K562 (cell line): ENCODE measurements around the gene LCNL1. TPM values are rescaled to one million over a fixed set of nuclear protein-coding genes. Genes with fewer than 3 reads are reported as not detected.

Experiments
- ATAC-seq: fragments of 200-7000 bp; cut with Tn5 transposase; 3 replicates; pipeline ENCODE4 v1.9.1; 2020; ENCODE audit warnings: moderate library complexity
- BruUV-seq: library from RNA; stranded (reverse); fragments of 400-500 nt; replicated peaks from 2 replicates; lab custom pipeline; 2021; lab: Mats Ljungman, UMichigan
- CTCF ChIA-PET: fragments of 300-600 bp; formaldehyde crosslinking; extraction: SDS; loops from one replicate; lab custom pipeline; 2021; ENCODE audit warnings: low intra/inter-chr PET ratio; lab: Yijun Ruan, JAX
- POLR2A ChIA-PET: fragments of 300-600, 350-650 bp; sonication (Branson Sonifier 250); formaldehyde crosslinking; extraction: SDS; loops from one replicate; lab custom pipeline; 2021; ENCODE audit warnings: antibody characterized with exemption, inconsistent platforms; lab: Yijun Ruan, JAX
- DNase-seq, 4 experiments: peaks; one replicate each; pipeline versions ENCODE4 v3.0.0 to v3.0.0-alpha.2; 2011 to 2018; ENCODE audit warnings: low spot score in 3 of 4, mixed read lengths in 3 of 4; ENCODE audit errors: extremely low read depth in 1 of 4
- FAIRE-seq: peaks from 2 replicates; lab custom pipeline; 2011; peaks lifted over from hg19 to GRCh38; lab: Jason Lieb, UNC
- H2AFZ ChIP-seq: 2 replicates; pipeline ENCODE4 v1.6.0; 2011; ENCODE audit warnings: low read depth, low read length, control low read depth, inconsistent platforms
- H3K27ac ChIP-seq: fragments of 200-600 bp; 3 replicates; pipeline ENCODE4 v1.8.0; 2011; ENCODE audit warnings: low read depth, mild to moderate bottlenecking, control low read depth, inconsistent platforms, low read length, moderate library complexity, mixed read lengths; ENCODE audit errors: extremely low read depth
- H3K27me3 ChIP-seq, 2 experiments: fragments of 300-600 bp in 1 of 2; 2 replicates in 1 of 2; 3 replicates in 1 of 2; pipeline versions ENCODE4 v1.6.0 to v1.8.0; 2011; ENCODE audit warnings: inconsistent platforms in 2 of 2, low read length in 2 of 2, mild to moderate bottlenecking in 1 of 2, mixed read lengths in 1 of 2, moderate library complexity in 1 of 2; ENCODE audit not compliant: control insufficient read depth in 2 of 2, insufficient read depth in 2 of 2
- H3K36me3 ChIP-seq: fragments of 300-600 bp; 3 replicates; pipeline ENCODE4 v1.8.0; 2011; ENCODE audit warnings: mild to moderate bottlenecking, low read length, inconsistent platforms; ENCODE audit not compliant: control insufficient read depth, insufficient read depth
- H3K4me1 ChIP-seq, 2 experiments: fragments of 200-600 bp in 1 of 2; replicated peaks in 1 of 2; 2 replicates in 1 of 2; 3 replicates in 1 of 2; pipeline versions ENCODE4 v1.5.1 to v1.8.0; 2011; ENCODE audit warnings: inconsistent platforms in 2 of 2, low read length in 2 of 2, mild to moderate bottlenecking in 1 of 2, mixed read lengths in 1 of 2, moderate library complexity in 1 of 2; ENCODE audit not compliant: control insufficient read depth in 2 of 2, insufficient read depth in 2 of 2
- H3K4me2 ChIP-seq: 2 replicates; pipeline ENCODE4 v1.6.1; 2011; ENCODE audit warnings: low read length, control low read depth, inconsistent platforms, mixed read lengths; ENCODE audit not compliant: insufficient read depth
- H3K4me3 ChIP-seq: fragments of 200-600 bp; sonication (generic), shearing (Covaris generic); 2 replicates; pipeline ENCODE4 v1.5.1; 2016; ENCODE audit warnings: control low read depth, inconsistent platforms
- H3K79me2 ChIP-seq: fragments of 200-600 bp; 3 replicates; pipeline ENCODE4 v1.8.0; 2011; ENCODE audit warnings: low read length, inconsistent platforms; ENCODE audit not compliant: control insufficient read depth, insufficient read depth
- H3K9ac ChIP-seq, 2 experiments: 2 replicates each; pipeline versions ENCODE4 v1.6.0 to v1.6.1; 2011; ENCODE audit warnings: low read depth in 2 of 2, low read length in 2 of 2, control low read depth in 1 of 2, inconsistent platforms in 1 of 2, mild to moderate bottlenecking in 1 of 2, mixed read lengths in 1 of 2; ENCODE audit not compliant: insufficient read depth in 1 of 2
- H3K9me1 ChIP-seq: one replicate; pipeline ENCODE4 v1.6.0; 2011; ENCODE audit warnings: inconsistent platforms, mild to moderate bottlenecking, low read length, moderate library complexity; ENCODE audit not compliant: control insufficient read depth, insufficient read depth
- H3K9me3 ChIP-seq: replicated peaks from 2 replicates; pipeline ENCODE4 v1.5.1; 2011; ENCODE audit warnings: low read depth, low read length, inconsistent platforms; ENCODE audit not compliant: control insufficient read depth, insufficient read depth
- H4K20me1 ChIP-seq: replicated peaks from 2 replicates; pipeline ENCODE4 v1.6.1; 2011; ENCODE audit warnings: low read length, inconsistent platforms, mixed read lengths; ENCODE audit not compliant: control insufficient read depth, insufficient read depth
- CEBPB ChIP-seq: fragments of 450-650 bp; IDR thresholded peaks from 2 replicates; pipeline ENCODE4 v1.6.1; 2016; ENCODE audit warnings: missing genetic modification characterization, missing compliant biosample characterization
- POLR2AphosphoS5 ChIP-seq: IDR thresholded peaks from 2 replicates; pipeline ENCODE4 v1.6.1; 2011; ENCODE audit warnings: mild to moderate bottlenecking, low read depth, low read length, moderate library complexity; ENCODE audit not compliant: control insufficient read depth, insufficient read depth
- SPI1 ChIP-seq: IDR thresholded peaks from 2 replicates; pipeline ENCODE4 v1.6.1; 2011; ENCODE audit warnings: low read depth, low read length, control low read depth, borderline replicate concordance
- TAF9B ChIP-seq: fragments of 450-650 bp; IDR thresholded peaks from 2 replicates; pipeline ENCODE4 v1.6.1; 2018; ENCODE audit warnings: mild to moderate bottlenecking; ENCODE audit not compliant: partially characterized antibody
- USF2 ChIP-seq: sonication (generic); formaldehyde crosslinking; IDR thresholded peaks from 2 replicates; pipeline ENCODE4 v1.5.0; 2020; ENCODE audit warnings: missing genetic modification reagents
- ZBTB9 ChIP-seq: fragments of 450-650 bp; formaldehyde crosslinking; IDR thresholded peaks from 2 replicates; pipeline ENCODE4 v1.4.0; 2020; ENCODE audit warnings: mild to moderate bottlenecking, moderate library complexity
- ZNF165 ChIP-seq: fragments of 250-450 bp; sonication (Bioruptor Pico); IDR thresholded peaks from 2 replicates; pipeline ENCODE4 v1.4.0; 2020; ENCODE audit warnings: borderline replicate concordance
- WGBS: fragments of 100-300 bp; shearing (Covaris generic); methylation state at CpG from one replicate; pipeline ENCODE4 v1.1.6; 2016; ENCODE audit warnings: low coverage, mixed read lengths; ENCODE audit not compliant: insufficient coverage; ENCODE audit errors: missing lambda C conversion rate; 5-methylcytosine and 5-hydroxymethylcytosine counted together
- in situ Hi-C: fragments of 300-500 bp; cut with MboI; formaldehyde crosslinking; loops from 4 replicates; pipeline ENCODE4 v1.15.0; 2018; ENCODE audit warnings: inconsistent platforms, mixed read lengths
- intact Hi-C: fragments of 100-400 bp; cut with micrococcal nuclease; formaldehyde crosslinking; loops from 2 replicates; pipeline ENCODE4 v1.14.2; 2022
- polyA plus RNA-seq, 8 experiments: library from polyadenylated mRNA; depleted of rRNA in 4 of 8; stranded (reverse) in 5 of 8; unstranded in 3 of 8; fragments of >200 nt; fragmentation: Nextera tagmentation in 2 of 8; fragmentation: Illumina TruSeq in 1 of 8; extraction: Ambion mirVana in 2 of 8; extraction: Trizol in 1 of 8; gene quantifications; 2 replicates each; pipeline versions ENCODE4 v1.2.1 to v1.2.3, GENCODE V29; 2011 to 2014; ENCODE audit warnings: inconsistent platforms in 1 of 8, missing spikeins in 1 of 8
- total RNA-seq, 7 experiments: library from RNA; depleted of rRNA in 6 of 7; stranded (reverse); fragments of >200 nt in 6 of 7; fragmentation: Illumina TruSeq in 2 of 7; extraction: Trizol in 2 of 7; gene quantifications; 2 replicates each; pipeline versions ENCODE4 v1.2.1 to v1.2.3, GENCODE V29; 2011 to 2021; ENCODE audit warnings: low replicate concordance in 1 of 7
- TF ChIP-seq, protein P1 (sequence below): fragments of 450-650 bp; IDR thresholded peaks from 2 replicates; pipeline ENCODE4 v1.6.1; 2016; ENCODE audit warnings: missing biosample characterization, missing genetic modification characterization

Gene LCNL1
- total and polyA plus RNA-seq, 9 of the 15 experiments (the other 6 are each of a cell fraction or from before 2014, with no cell fraction given), result 0.04 to 0.16 (median 0.04) TPM; not detected in 4

- TF ChIP-seq ZBTB9 (no peak), USF2 (no peak)
- TF ChIP-seq, protein P1, sequence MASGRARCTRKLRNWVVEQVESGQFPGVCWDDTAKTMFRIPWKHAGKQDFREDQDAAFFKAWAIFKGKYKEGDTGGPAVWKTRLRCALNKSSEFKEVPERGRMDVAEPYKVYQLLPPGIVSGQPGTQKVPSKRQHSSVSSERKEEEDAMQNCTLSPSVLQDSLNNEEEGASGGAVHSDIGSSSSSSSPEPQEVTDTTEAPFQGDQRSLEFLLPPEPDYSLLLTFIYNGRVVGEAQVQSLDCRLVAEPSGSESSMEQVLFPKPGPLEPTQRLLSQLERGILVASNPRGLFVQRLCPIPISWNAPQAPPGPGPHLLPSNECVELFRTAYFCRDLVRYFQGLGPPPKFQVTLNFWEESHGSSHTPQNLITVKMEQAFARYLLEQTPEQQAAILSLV (tag), result no peak
These were observed 32.0 kb upstream of the LCNL1 start (continued) for GRCh38 chr9:136950656-136951276.

DNA sequence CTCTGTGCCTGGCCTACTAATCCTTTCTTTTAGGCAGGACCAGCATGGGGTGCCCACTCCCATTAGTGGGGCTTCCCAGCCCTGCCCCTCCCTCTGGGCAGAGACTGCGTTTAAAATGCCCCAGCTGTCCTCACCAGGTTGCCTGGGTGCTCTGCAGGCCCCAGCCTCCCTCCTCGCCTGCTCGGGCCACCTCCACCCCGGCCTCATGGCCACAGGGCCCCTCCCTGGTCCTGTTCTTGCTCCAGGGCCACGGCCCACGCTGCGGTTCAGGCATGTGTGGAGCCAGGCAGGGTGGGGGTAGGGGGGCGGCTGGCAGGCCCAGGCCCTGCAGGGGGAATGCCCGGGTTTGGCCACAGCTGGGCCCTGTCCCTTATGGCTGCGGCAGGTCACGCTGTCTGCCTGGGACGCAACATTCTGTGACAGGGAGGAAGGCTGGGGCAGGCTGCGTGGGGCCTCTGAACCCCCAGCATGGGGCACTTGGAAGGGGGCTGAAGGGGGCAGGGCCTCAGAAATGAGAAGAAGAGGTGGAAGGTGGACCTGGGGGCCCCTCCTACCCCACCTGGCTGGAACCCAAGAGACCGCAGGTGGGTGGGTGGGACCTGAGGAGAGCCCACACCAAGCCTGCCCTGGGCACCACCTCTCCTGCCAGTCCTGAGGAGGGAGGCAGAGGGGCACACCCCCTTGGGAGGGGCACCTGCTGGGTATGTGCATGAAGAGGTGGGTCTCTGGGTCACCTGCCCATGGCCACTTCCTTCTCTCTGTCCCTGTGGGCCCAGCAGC, 31.1 kb upstream of the LCNL1 start, which contains the start of gene LCN12:
LCN12 (plus strand) TSS at position 733 of the 780 bp plus-strand sequence. CDS start 55 bp downstream, outside the sequence.
- Histone ChIP-seq H3K79me2 (no peaks in the 10 kb centered on the region), H3K4me1 (peaks cover 3 to 75% of the 10 kb centered on the region in 2 experiments; a peak in 4 of 5 replicates), H3K4me2 (no peak within 1 kb of the TSS), H2AFZ (no peak within 1 kb of the TSS), H3K27ac (no peak within 1 kb of the TSS), H3K27me3 (peaks cover 2 to 7% of the 10 kb centered on the region in 2 experiments; a peak in 3 of 5 replicates), H3K9me3 (no peaks in the 10 kb centered on the region), H3K36me3 (no peaks in the 10 kb centered on the region), H3K9ac (no peak within 1 kb of the TSS; a peak in 1 of 4 replicates), H4K20me1 (0 out of 2 replicates have a peak, but pooled peaks cover 4% of the 10 kb centered on the region), H3K4me3 (no peak within 1 kb of the TSS), H3K9me1 (peaks cover 2% of the 10 kb centered on the region)
- no peak for TF ChIP-seq CEBPB (tag)
- no peak for TF ChIP-seq POLR2AphosphoS5
- TF ChIP-seq SPI1, result no peak
- no peak for TF ChIP-seq ZNF165 (CRISPR knock-in tag)
- TF ChIP-seq, protein P1 (tag), result no peak
- TF ChIP-seq TAF9B, result no peak
- ChIA-PET POLR2A (interaction anchor here (1.0 kb wide), 1 partner anchor 13 kb away, joined by 3 read pairs; no protein-coding TSS in a partner anchor), CTCF (no interaction called here)
- in situ Hi-C loops (no loop called here), intact Hi-C loops (no loop called here)
- FAIRE-seq, result no peak
- no TSS peak for BruUV-seq
- ATAC-seq, result no peak
- no peak for DNase-seq
- 84% methylated on average over 11 of the region's 14 CpGs for WGBS
